Spinal cord (tissue), 10 donors: Measurements from ENCODE around the gene SNRNP35. TPM values are rescaled to one million over a fixed set of nuclear protein-coding genes. Genes with fewer than 3 reads are reported as not detected.
"Not testable (repeated sequence)": the region's sequence is repeated elsewhere in the genome, so short reads cannot be mapped to it uniquely, and the experiment has no call there.

Experiments used
- DNase-seq, 6 donors: peaks; one replicate each; pipeline versions ENCODE4 v3.0.0 to v3.0.0-alpha.2; 2013 to 2015; ENCODE audit warnings: low spot score in 6 of 6, low read depth in 4 of 6
- H3K27ac ChIP-seq: one replicate; pipeline ENCODE4 v1.5.1; 2013; ENCODE audit warnings: low read depth, low read length, control low read depth
- H3K27me3 ChIP-seq: one replicate; pipeline ENCODE4 v1.6.1; 2013; ENCODE audit warnings: low read length; ENCODE audit not compliant: control insufficient read depth, insufficient read depth
- H3K36me3 ChIP-seq: one replicate; pipeline ENCODE4 v1.6.1; 2013; ENCODE audit warnings: low read length; ENCODE audit not compliant: control insufficient read depth, insufficient read depth
- H3K4me1 ChIP-seq: one replicate; pipeline ENCODE4 v1.6.1; 2013; ENCODE audit warnings: low read length; ENCODE audit not compliant: control insufficient read depth, insufficient read depth
- H3K4me3 ChIP-seq: one replicate; pipeline ENCODE4 v1.5.1; 2013; ENCODE audit warnings: low read depth, low read length, control low read depth
- H3K9me3 ChIP-seq: one replicate; pipeline ENCODE4 v1.6.1; 2013; ENCODE audit warnings: low read length; ENCODE audit not compliant: control insufficient read depth, insufficient read depth
- WGBS: methylation state at CpG from one replicate; pipeline ENCODE4 v1.1.5; 2013; ENCODE audit warnings: missing lambda C conversion rate; ENCODE audit not compliant: insufficient coverage; 5-methylcytosine and 5-hydroxymethylcytosine counted together
- polyA plus RNA-seq, 2 donors: library from polyadenylated mRNA; unstranded; fragments of 120-200 nt; gene quantifications; one replicate each; pipeline ENCODE4 v1.2.1, GENCODE V29; 2013; ENCODE audit not compliant: insufficient read length in 2 of 2
- total RNA-seq, 2 donors: library from RNA; depleted of rRNA in 1 of 2; stranded (reverse); fragments of 120-200 nt in 1 of 2; fragments of >200 nt in 1 of 2; gene quantifications; one replicate each; pipeline versions ENCODE4 v1.2.3 to v1.2.4, GENCODE V29; 2013 to 2014
- donor health status: healthy.

Gene SNRNP35
- total and polyA plus RNA-seq, 4 donors, result 15.3 to 46.4 (median 37.3) TPM

DNA sequence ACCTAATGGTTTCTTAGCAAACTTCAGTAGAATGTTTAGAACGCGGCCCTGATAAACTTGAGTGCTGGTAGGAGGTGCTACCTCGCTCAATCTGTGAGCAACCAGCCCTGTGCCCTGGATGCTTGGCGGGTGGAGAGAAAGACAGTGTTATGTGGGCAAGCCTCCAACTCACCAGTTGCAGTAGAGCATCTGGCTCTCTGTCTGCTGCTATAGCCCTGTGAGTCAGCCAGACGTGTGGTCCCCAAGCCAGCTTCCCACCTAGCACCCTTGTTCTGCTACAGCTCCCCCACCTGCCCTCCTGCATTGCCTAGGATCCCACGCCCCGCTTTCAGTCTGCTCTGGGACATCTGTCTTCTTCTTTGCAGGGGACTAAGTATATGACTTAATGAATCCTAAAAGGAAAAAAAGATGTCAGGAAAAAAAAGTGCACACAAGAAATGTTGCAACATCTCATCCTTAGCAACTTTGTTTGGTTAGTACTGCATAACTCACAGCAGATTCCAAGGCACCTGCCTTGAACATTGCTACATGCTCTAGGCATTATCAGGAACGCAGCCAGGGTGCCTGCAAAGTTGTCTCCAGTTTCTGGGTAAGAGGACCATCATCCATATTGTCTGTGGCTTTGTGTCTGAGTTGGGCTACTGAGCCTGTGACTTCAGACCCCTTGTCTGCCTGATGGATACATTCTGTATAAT is 13.6 kb downstream of the SNRNP35 start:
- no peak overlapping the region for H3K4me3 ChIP-seq
- 83% methylated on average over 3 of the region's 8 CpGs for WGBS
- H3K27ac ChIP-seq, result no peak overlapping the region
- no peaks in the 10 kb centered on the region for H3K4me1 ChIP-seq
- H3K9me3 ChIP-seq, result no peaks in the 10 kb centered on the region
- no peak for DNase-seq
- no peaks in the 10 kb centered on the region for H3K27me3 ChIP-seq
- peaks cover 53% of the 10 kb centered on the region for H3K36me3 ChIP-seq

DNA sequence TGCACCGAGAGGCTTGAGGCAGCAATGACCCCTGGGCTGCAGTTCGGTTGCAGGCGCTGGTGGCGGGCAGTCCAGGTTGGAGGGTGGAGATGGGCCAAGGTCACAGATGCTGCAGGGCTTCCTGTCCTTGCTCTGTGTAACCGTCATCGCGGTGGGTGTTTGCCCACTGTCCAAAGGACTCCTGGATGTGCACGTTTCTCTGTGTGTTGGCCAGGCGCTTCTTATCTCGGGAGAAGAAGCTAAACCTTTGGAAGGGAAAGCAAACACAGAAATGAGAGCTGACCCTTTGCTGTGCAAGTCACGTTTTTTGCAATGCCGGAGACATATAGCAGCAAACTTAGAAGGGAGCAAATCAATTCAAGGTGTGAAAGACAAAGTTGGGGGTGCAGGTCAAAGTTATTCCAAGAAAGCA is 14.5 kb downstream of the SNRNP35 start:
- no peaks in the 10 kb centered on the region for H3K27me3 ChIP-seq
- no peaks in the 10 kb centered on the region for H3K4me1 ChIP-seq
- no peak overlapping the region for H3K4me3 ChIP-seq
- DNase-seq, result no peak
- no peak overlapping the region for H3K27ac ChIP-seq
- H3K36me3 ChIP-seq, result peaks cover 59% of the 10 kb centered on the region
- H3K9me3 ChIP-seq, result no peaks in the 10 kb centered on the region
- 90% methylated on average over 12 of the region's 12 CpGs for WGBS

- Histone ChIP-seq H3K27ac (no peak overlapping the region), H3K4me1 (peaks cover 6% of the 10 kb centered on the region), H3K4me3 (no peak overlapping the region), H3K36me3 (peaks cover 68% of the 10 kb centered on the region), H3K9me3 (no peaks in the 10 kb centered on the region), H3K27me3 (no peaks in the 10 kb centered on the region)
- no peak for DNase-seq
- WGBS, result 87% methylated on average over 7 of the region's 13 CpGs
Measured at GRCh38 chr12:123474485-123475245, 16.7 kb downstream of the SNRNP35 start.

DNA sequence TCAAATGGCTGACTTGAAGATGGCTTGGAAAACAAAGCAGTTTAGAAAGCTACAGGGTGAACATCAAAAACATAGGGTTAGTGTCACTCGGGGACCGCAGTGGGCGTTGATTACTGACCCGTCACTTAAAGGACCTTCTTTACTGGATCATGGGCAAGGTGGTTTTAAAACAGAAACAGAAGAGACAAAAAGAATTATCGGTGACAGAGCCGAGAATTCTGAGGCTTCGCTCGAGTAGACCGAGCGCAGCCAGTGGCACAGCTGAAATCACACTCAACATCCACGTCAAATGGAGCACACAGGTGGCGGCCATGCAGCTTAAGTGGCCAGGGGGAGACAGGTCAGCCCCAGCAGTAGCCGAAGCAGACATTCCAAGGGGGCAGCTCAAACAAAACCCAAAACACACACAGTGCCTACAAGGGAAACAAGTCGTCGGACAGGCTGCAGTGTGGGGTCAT is 17.3 kb downstream of the SNRNP35 start:
- 88% methylated on average over 11 of the region's 15 CpGs for WGBS
- Histone ChIP-seq H3K4me1 (peaks cover 6% of the 10 kb centered on the region), H3K36me3 (peaks cover 65% of the 10 kb centered on the region)

DNA sequence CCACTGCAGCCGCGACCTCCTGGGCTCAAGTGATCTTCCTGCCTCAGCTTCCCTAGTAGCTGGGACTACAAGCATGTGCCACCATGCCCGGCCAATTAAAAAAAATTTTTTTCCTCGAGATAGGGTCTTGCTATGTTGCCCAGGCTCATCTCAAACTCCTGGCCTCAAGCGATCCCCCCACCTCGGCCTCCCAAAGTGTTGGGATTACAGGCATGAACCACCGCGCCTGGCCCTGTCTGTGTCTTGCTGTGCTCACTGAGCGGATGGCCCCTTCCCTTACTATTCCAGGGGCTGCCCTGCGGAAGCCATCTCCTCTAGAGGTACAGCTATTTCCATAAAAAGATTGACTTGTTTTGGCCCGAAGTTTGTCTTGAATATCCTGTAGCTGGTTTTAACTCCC is 20.1 kb downstream of the SNRNP35 start:
- Histone ChIP-seq H3K27me3 (no peaks in the 10 kb centered on the region), H3K9me3 (no peaks in the 10 kb centered on the region), H3K36me3 (peaks cover 65% of the 10 kb centered on the region), H3K4me3 (no peak overlapping the region), H3K4me1 (peaks cover 6% of the 10 kb centered on the region), H3K27ac (no peak overlapping the region)
- WGBS, result 94% methylated on average over 11 of the region's 11 CpGs
- DNase-seq, result no peak

More for the DNA sequence above, 17.3 kb downstream of the SNRNP35 start:
- no peaks in the 10 kb centered on the region for H3K9me3 ChIP-seq
- H3K27me3 ChIP-seq, result no peaks in the 10 kb centered on the region
- DNase-seq, result no peak
- no peak overlapping the region for H3K4me3 ChIP-seq
- no peak overlapping the region for H3K27ac ChIP-seq

DNA sequence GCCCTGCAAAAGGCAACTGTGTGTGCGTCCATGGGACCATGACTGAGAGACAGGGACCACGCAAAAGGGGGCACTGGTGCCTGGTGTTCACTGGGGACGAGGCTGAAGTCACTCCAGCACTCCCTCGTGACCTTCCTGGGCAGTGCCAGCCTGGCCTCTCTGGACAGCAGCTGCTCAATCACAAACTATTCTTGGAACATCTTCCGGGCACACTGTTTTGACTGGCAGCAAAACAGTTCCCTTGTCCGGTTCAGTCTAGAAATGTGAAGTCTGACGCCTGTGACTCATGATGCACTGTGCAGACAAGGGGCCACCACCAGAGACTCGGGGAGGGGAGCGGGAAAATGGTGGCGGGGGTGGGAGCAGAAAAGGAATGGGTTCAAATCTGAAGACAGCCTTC is 20.8 kb downstream of the SNRNP35 start:
- Histone ChIP-seq H3K27ac (no peak overlapping the region), H3K36me3 (peaks cover 70% of the 10 kb centered on the region), H3K4me1 (peaks cover 6% of the 10 kb centered on the region), H3K27me3 (no peaks in the 10 kb centered on the region), H3K9me3 (no peaks in the 10 kb centered on the region), H3K4me3 (no peak overlapping the region)
- peak in 1 of 6 donors; percentile 22 for DNase-seq
- 91% methylated on average over 10 of the region's 10 CpGs for WGBS

- peak in 1 of 6 donors; percentile 44 for DNase-seq
- Histone ChIP-seq H3K36me3 (peaks cover 75% of the 10 kb centered on the region), H3K4me1 (peaks cover 6% of the 10 kb centered on the region), H3K4me3 (no peak overlapping the region), H3K27me3 (no peaks in the 10 kb centered on the region), H3K27ac (peak overlapping the region; percentile 40), H3K9me3 (no peaks in the 10 kb centered on the region)
- WGBS, result 85% methylated on average over 13 of the region's 14 CpGs
Measured at GRCh38 chr12:123479442-123480180, 21.7 kb downstream of the SNRNP35 start.

DNA sequence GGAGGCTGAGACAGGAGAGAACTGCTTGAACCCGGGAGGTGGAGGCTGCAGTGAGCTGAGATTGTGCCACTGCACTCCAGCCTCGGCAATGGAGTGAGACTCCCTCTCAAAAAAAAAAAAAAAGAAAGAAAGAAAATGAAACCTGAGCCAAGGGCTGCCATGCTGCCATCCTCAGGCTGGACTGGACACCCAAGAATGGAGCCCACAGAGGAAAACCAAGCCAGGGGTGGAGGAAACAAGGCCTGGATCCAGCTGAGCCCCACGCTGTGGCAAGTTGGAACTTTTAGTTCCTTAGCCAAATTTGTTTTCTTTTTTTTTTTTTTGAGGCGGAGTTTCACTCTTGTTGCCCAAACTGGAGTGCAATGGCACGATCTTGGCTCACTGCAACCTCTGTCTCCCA is 23.3 kb downstream of the SNRNP35 start:
- not testable (repeated sequence) for H3K27ac ChIP-seq, H3K4me3 ChIP-seq, H3K9me3 ChIP-seq, DNase-seq, H3K27me3 ChIP-seq, H3K4me1 ChIP-seq
- WGBS, result 73% methylated on average over 2 of the region's 5 CpGs
- H3K36me3 ChIP-seq, result peaks cover 80% of the 10 kb centered on the region

- Histone ChIP-seq H3K4me1 (peaks cover 6% of the 10 kb centered on the region), H3K36me3 (peaks cover 65% of the 10 kb centered on the region), H3K27me3 (no peaks in the 10 kb centered on the region), H3K4me3 (no peak overlapping the region), H3K9me3 (no peaks in the 10 kb centered on the region), H3K27ac (no peak overlapping the region)
- DNase-seq, result no peak
- 77% methylated on average over 1 of the region's 6 CpGs for WGBS
Measured at GRCh38 chr12:123482876-123483275, 24.9 kb downstream of the SNRNP35 start.
